GM10248 (cell line): ENCODE results near the gene OSBPL7.

ENCODE experiments used
- CTCF ChIA-PET: fragments of 300-600 bp; sonication (Branson Sonifier 250); formaldehyde crosslinking; extraction: SDS; loops from one replicate; lab custom pipeline; 2021; ENCODE audit warnings: antibody characterized with exemption; lab: Yijun Ruan, JAX
- POLR2A ChIA-PET: fragments of 350-650 bp; sonication (Branson Sonifier 250); formaldehyde crosslinking; extraction: SDS; loops from one replicate; lab custom pipeline; 2020; ENCODE audit warnings: antibody characterized with exemption; lab: Yijun Ruan, JAX
- DNase-seq: peaks from one replicate; pipeline ENCODE4 v3.0.0; 2012; ENCODE audit errors: extremely low spot score
- CTCF ChIP-seq: IDR thresholded peaks from 2 replicates; pipeline ENCODE4 v1.5.1; 2012; ENCODE audit warnings: mild to moderate bottlenecking, low read depth; ENCODE audit errors: extremely low read depth, missing control alignments, control extremely low read depth

The OSBPL7 gene

GRCh38 chr17:47847341-47848197, 26.0 kb upstream of the OSBPL7 start:
- no peak for DNase-seq
- ChIA-PET CTCF (interaction anchor here (0.8 to 25.0 kb wide), 15 partner anchors 8 to 170 kb away, joined by 3 to 687 read pairs (median 3); partner anchors contain the start of genes SP2 and SP6), POLR2A (no interaction called here)
- TF ChIP-seq CTCF: peak; percentile 42

GRCh38 chr17:47846716-47847340, 25.2 kb upstream of the OSBPL7 start:
- no peak for TF ChIP-seq CTCF
- POLR2A ChIA-PET: no interaction called here
- CTCF ChIA-PET: interaction anchor here (0.8 to 25.0 kb wide), 13 partner anchors 9 to 171 kb away, joined by 3 to 687 read pairs (median 4); partner anchors contain the start of genes SP2 and SP6
- no peak for DNase-seq

GRCh38 chr17:47845716-47846075, 24.1 kb upstream of the OSBPL7 start:
- no peak for DNase-seq
- ChIA-PET POLR2A (no interaction called here), CTCF (interaction anchor here (0.7 to 25.0 kb wide), 12 partner anchors 8 to 172 kb away, joined by 3 to 687 read pairs (median 5); partner anchors contain the start of genes CDK5RAP3, OSBPL7, PNPO and SP2)
- no peak for TF ChIP-seq CTCF

- ChIA-PET CTCF (interaction anchor here (0.7 to 25.0 kb wide), 16 partner anchors 8 to 777 kb away, joined by 3 to 687 read pairs (median 4); partner anchors contain the start of genes CDK5RAP3, LRRC46, MRPL10 and OSBPL7), POLR2A (no interaction called here)
- TF ChIP-seq CTCF: no peak
- DNase-seq: no peak
These were observed 23.5 kb upstream of the OSBPL7 start for GRCh38 chr17:47844814-47845715.

- CTCF ChIA-PET: interaction anchor here (1.0 to 25.0 kb wide), 12 partner anchors 12 to 778 kb away, joined by 3 to 687 read pairs (median 6); partner anchors contain the start of genes CDK5RAP3, LRRC46, MRPL10 and SP2
- POLR2A ChIA-PET: no interaction called here
These were observed 22.6 kb upstream of the OSBPL7 start for GRCh38 chr17:47844227-47844626.

More at GRCh38 chr17:47844227-47844626, 22.6 kb upstream of the OSBPL7 start:
- TF ChIP-seq CTCF: no peak
- no peak for DNase-seq
